PC-3 (cell line): Measurements from ENCODE around the gene PMEPA1. TPM values are rescaled to one million over a fixed set of nuclear protein-coding genes. Genes with fewer than 3 reads are reported as not detected.

ENCODE experiments used
- ATAC-seq: fragments of 200-7000 bp; cut with Tn5 transposase; 2 replicates; pipeline ENCODE4 v1.9.1; 2020; ENCODE audit warnings: mild to moderate bottlenecking, moderate library complexity
- BruUV-seq: library from RNA; stranded (reverse); fragments of 400-500 nt; replicated peaks from 2 replicates; lab custom pipeline; 2021; lab: Mats Ljungman, UMichigan
- CTCF ChIA-PET: fragments of 300-600 bp; sonication (Branson Sonifier 250); formaldehyde crosslinking; loops from one replicate; lab custom pipeline; 2022; ENCODE audit warnings: antibody characterized with exemption; lab: Charles Lee
- POLR2A ChIA-PET: fragments of 300-600 bp; sonication (Branson Sonifier 250); formaldehyde crosslinking; loops from one replicate; lab custom pipeline; 2022; ENCODE audit warnings: antibody characterized with exemption; ENCODE audit not compliant: unreplicated experiment; lab: Charles Lee
- DNase-seq: peaks from one replicate; pipeline ENCODE4 v3.0.0-alpha.2; 2015
- H2AFZ ChIP-seq: fragments of 300-600 bp; sonication (generic); 2 replicates; pipeline ENCODE4 v1.6.0; 2016; ENCODE audit warnings: antibody characterized with exemption, low read length
- H3F3A ChIP-seq: fragments of 300-600 bp; sonication (generic); one replicate; pipeline ENCODE4 v1.6.0; 2017; ENCODE audit warnings: antibody characterized with exemption, low read length, control low read depth, mild to moderate bottlenecking; ENCODE audit not compliant: unreplicated experiment
- H3K27ac ChIP-seq: fragments of 300-600 bp; sonication (generic); 2 replicates; pipeline ENCODE4 v1.5.1; 2016; ENCODE audit warnings: mild to moderate bottlenecking, low read length
- H3K27me3 ChIP-seq: fragments of 300-600 bp; sonication (generic); 2 replicates; pipeline ENCODE4 v1.6.1; 2016; ENCODE audit warnings: low read length, mixed read lengths
- H3K36me3 ChIP-seq: fragments of 300-600 bp; sonication (generic); 2 replicates; pipeline ENCODE4 v1.6.1; 2016; ENCODE audit warnings: low read depth, mixed run types, low read length, mixed read lengths
- H3K4me1 ChIP-seq: fragments of 300-600 bp; sonication (generic); 2 replicates; pipeline ENCODE4 v1.5.1; 2016; ENCODE audit warnings: low read length; ENCODE audit not compliant: insufficient read depth
- H3K4me2 ChIP-seq: fragments of 300-600 bp; sonication (generic); 2 replicates; pipeline ENCODE4 v1.6.0; 2016; ENCODE audit warnings: low read length
- H3K4me3 ChIP-seq: fragments of 300-600 bp; sonication (generic); 2 replicates; pipeline ENCODE4 v1.5.1; 2016; ENCODE audit warnings: mild to moderate bottlenecking, low read length, mixed read lengths
- H3K79me2 ChIP-seq: fragments of 300-600 bp; sonication (generic); 2 replicates; pipeline ENCODE4 v1.6.1; 2017; ENCODE audit warnings: low read length, mixed read lengths
- H3K9ac ChIP-seq: fragments of 300-600 bp; sonication (generic); 2 replicates; pipeline ENCODE4 v1.6.0; 2016; ENCODE audit warnings: mild to moderate bottlenecking, low read length
- H3K9me2 ChIP-seq: fragments of 300-600 bp; sonication (generic); replicated peaks from 2 replicates; pipeline ENCODE4 v1.6.1; 2016; ENCODE audit warnings: mixed run types, low read length, mixed read lengths
- H3K9me3 ChIP-seq: fragments of 300-600 bp; sonication (generic); 2 replicates; pipeline ENCODE4 v1.6.1; 2016; ENCODE audit warnings: low read length, mixed read lengths
- H4K20me1 ChIP-seq: fragments of 300-600 bp; sonication (generic); 2 replicates; pipeline ENCODE4 v1.6.1; 2016; ENCODE audit warnings: low read length, mixed read lengths
- CTCF ChIP-seq: fragments of 300-600 bp; sonication (generic); conservative IDR thresholded peaks from 2 replicates; pipeline ENCODE4 v1.5.1; 2017; ENCODE audit warnings: antibody characterized with exemption, low read depth, mild to moderate bottlenecking, low read length
- EZH2 ChIP-seq: fragments of 300-600 bp; sonication (generic); IDR thresholded peaks from one replicate; pipeline ENCODE4 v1.6.1; 2017; ENCODE audit warnings: antibody characterized with exemption, mild to moderate bottlenecking, low read length; ENCODE audit not compliant: unreplicated experiment
- EZH2phosphoT487 ChIP-seq: fragments of 300-600 bp; sonication (generic); IDR thresholded peaks from 2 replicates; pipeline ENCODE4 v1.6.1; 2018; ENCODE audit warnings: mild to moderate bottlenecking, antibody characterized with exemption, low read length, borderline replicate concordance
- intact Hi-C: fragments of 100-400 bp; cut with micrococcal nuclease; formaldehyde crosslinking; loops from 2 replicates; pipeline ENCODE4 v1.9.0; 2023
- total RNA-seq: library from RNA; depleted of rRNA; stranded (reverse); fragments of >200 nt; gene quantifications from 2 replicates; pipeline ENCODE4 v1.2.3, GENCODE V29; 2014

PMEPA1 gene
- total RNA-seq, 1 experiment from 2014 or later = 21.9 TPM

DNA sequence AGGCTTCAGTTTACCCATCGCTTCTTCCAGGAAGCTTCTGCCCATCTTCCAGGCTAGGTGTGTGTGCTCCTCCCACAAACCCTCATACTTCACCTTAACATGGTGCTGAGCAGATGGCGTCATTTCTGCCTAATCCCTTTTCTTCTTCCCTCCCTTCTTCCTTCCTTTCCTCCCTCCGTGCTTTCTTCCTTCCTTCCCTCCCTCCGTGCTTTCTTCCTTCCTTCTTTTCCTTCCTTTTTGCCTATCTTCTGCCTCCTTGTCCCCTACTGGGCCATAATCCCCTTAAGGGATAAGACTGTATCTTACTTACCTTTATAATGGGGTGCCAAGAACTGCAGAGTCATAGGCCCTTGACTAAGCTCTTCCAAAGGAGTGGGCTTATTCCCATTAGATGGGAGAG is 27.5 kb upstream of the PMEPA1 start:
- Histone ChIP-seq H3K36me3 (no peaks in the 10 kb centered on the region), H3K4me2 (no peak overlapping the region), H3K9me3 (no peaks in the 10 kb centered on the region), H3K4me1 (peaks cover 6% of the 10 kb centered on the region), H3K27me3 (no peaks in the 10 kb centered on the region), H3K4me3 (no peak overlapping the region), H3K9ac (no peak overlapping the region), H3F3A (no peaks in the 10 kb centered on the region), H3K79me2 (no peaks in the 10 kb centered on the region), H4K20me1 (no peaks in the 10 kb centered on the region), H3K9me2 (no peaks in the 10 kb centered on the region), H3K27ac (no peak overlapping the region), H2AFZ (no peak overlapping the region)
- DNase-seq (no peak), ATAC-seq (no peak)
- BruUV-seq = no TSS peak
- intact Hi-C loops = no loop called here
- ChIA-PET CTCF (no interaction called here), POLR2A (no interaction called here)
- TF ChIP-seq EZH2 (no peak), CTCF (no peak), EZH2phosphoT487 (no peak)

- Histone ChIP-seq H3K4me1 (peaks cover 6% of the 10 kb centered on the region), H3K9ac (no peak overlapping the region), H3K79me2 (no peaks in the 10 kb centered on the region), H3F3A (no peaks in the 10 kb centered on the region), H3K9me3 (no peaks in the 10 kb centered on the region), H3K27ac (no peak overlapping the region), H3K4me2 (no peak overlapping the region), H3K9me2 (no peaks in the 10 kb centered on the region), H3K36me3 (no peaks in the 10 kb centered on the region), H3K27me3 (no peaks in the 10 kb centered on the region), H2AFZ (no peak overlapping the region), H4K20me1 (no peaks in the 10 kb centered on the region), H3K4me3 (no peak overlapping the region)
- POLR2A ChIA-PET = no interaction called here
- TF ChIP-seq CTCF (no peak), EZH2phosphoT487 (no peak), EZH2 (no peak)
- intact Hi-C loops = no loop called here
- CTCF ChIA-PET = no interaction called here
- no peak for DNase-seq
- BruUV-seq = no TSS peak
- no peak for ATAC-seq
These were observed 27.0 kb upstream of the PMEPA1 start for GRCh38 chr20:57736738-57737347.
